Calu3 (cell line): ENCODE results near the gene VEGFB. TPM values are rescaled to one million over a fixed set of nuclear protein-coding genes. Genes with fewer than 3 reads are reported as not detected.
A peak's percentile ranks its signal among the peaks of the same experiment; 100 is the strongest.

ENCODE experiments used
- BruUV-seq: library from RNA; stranded (reverse); fragments of 400-500 nt; replicated peaks from 2 replicates; lab custom pipeline; 2021; lab: Mats Ljungman, UMichigan
- CTCF ChIA-PET: fragments of 300-600 bp; sonication (Branson Sonifier 250); formaldehyde crosslinking; loops from one replicate; lab custom pipeline; 2022; ENCODE audit warnings: antibody characterized with exemption; lab: Charles Lee
- DNase-seq: peaks from one replicate; pipeline ENCODE4 v3.0.0; 2022
- H3K27ac Mint-ChIP-seq: one replicate; pipeline ENCODE4 v1.8.0; 2022; ENCODE audit warnings: mixed read lengths; ENCODE audit not compliant: unreplicated experiment
- H3K27me3 Mint-ChIP-seq: one replicate; pipeline ENCODE4 v1.8.0; 2022; ENCODE audit warnings: mixed read lengths; ENCODE audit not compliant: unreplicated experiment
- H3K36me3 Mint-ChIP-seq: one replicate; pipeline ENCODE4 v1.8.0; 2022; ENCODE audit warnings: mild to moderate bottlenecking, moderate library complexity, mixed read lengths; ENCODE audit not compliant: insufficient read depth, unreplicated experiment
- H3K4me1 Mint-ChIP-seq: one replicate; pipeline ENCODE4 v1.8.0; 2022; ENCODE audit warnings: mild to moderate bottlenecking, low read depth, mixed read lengths; ENCODE audit not compliant: unreplicated experiment
- H3K4me3 Mint-ChIP-seq: one replicate; pipeline ENCODE4 v1.8.0; 2022; ENCODE audit warnings: mild to moderate bottlenecking, low read depth, moderate library complexity, mixed read lengths; ENCODE audit not compliant: unreplicated experiment
- H3K9me3 Mint-ChIP-seq: one replicate; pipeline ENCODE4 v1.8.0; 2022; ENCODE audit warnings: low read depth, mixed read lengths; ENCODE audit not compliant: unreplicated experiment
- CTCF ChIP-seq: fragments of 200-600 bp; IDR thresholded peaks from one replicate; pipeline ENCODE4 v1.8.0; 2022; ENCODE audit warnings: antibody characterized with exemption; ENCODE audit not compliant: unreplicated experiment
- intact Hi-C: fragments of 100-400 bp; cut with micrococcal nuclease; formaldehyde crosslinking; loops from one replicate; pipeline ENCODE4 v1.10.0; 2022; ENCODE audit not compliant: unreplicated experiment
- total RNA-seq: library from RNA; stranded (reverse); gene quantifications from 2 replicates; pipeline ENCODE4 v1.2.3, GENCODE V29; 2022

VEGFB gene
- total RNA-seq, 1 experiment from 2014 or later: 91.5 TPM

- no TSS peak for BruUV-seq
- intact Hi-C loops: no loop called here
- Mint-ChIP-seq H3K36me3 (peaks cover 93% of the 10 kb centered on the region), H3K4me3 (no peak overlapping the region), H3K4me1 (peaks cover 15% of the 10 kb centered on the region), H3K27ac (peak overlapping the region; percentile 39), H3K27me3 (no peaks in the 10 kb centered on the region), H3K9me3 (no peaks in the 10 kb centered on the region)
- no peak for TF ChIP-seq CTCF
- CTCF ChIA-PET: interaction anchor here (0.7 to 1.4 kb wide), 2 partner anchors 15 to 27 kb away, joined by 3 to 5 read pairs; no protein-coding TSS in a partner anchor
- no peak for DNase-seq
These were observed 11.3 kb upstream of the VEGFB start for GRCh38 chr11:64223001-64223651.

- Mint-ChIP-seq H3K27ac (peak overlapping the region; percentile 50), H3K4me3 (peak overlapping the region; percentile 79), H3K36me3 (peaks cover 85% of the 10 kb centered on the region), H3K9me3 (no peaks in the 10 kb centered on the region), H3K27me3 (no peaks in the 10 kb centered on the region), H3K4me1 (peaks cover 7% of the 10 kb centered on the region)
- CTCF ChIA-PET: interaction anchor here (1.1 to 1.4 kb wide), 2 partner anchors 10 to 26 kb away, joined by 3 to 4 read pairs; no protein-coding TSS in a partner anchor
- no TSS peak for BruUV-seq
- no peak for DNase-seq
- TF ChIP-seq CTCF: no peak
- intact Hi-C loops: no loop called here
These were observed 10.1 kb upstream of the VEGFB start for GRCh38 chr11:64224151-64224890.

GRCh38 chr11:64224891-64225607 lies 9.3 kb upstream of the VEGFB start:
- peak overlapping the region; percentile 79 for H3K4me3 Mint-ChIP-seq
- no TSS peak for BruUV-seq
- intact Hi-C loops: no loop called here

More at GRCh38 chr11:64224891-64225607, 9.3 kb upstream of the VEGFB start:
- CTCF ChIA-PET: interaction anchor here (0.5 to 1.1 kb wide), 2 partner anchors 26 to 78 kb away, joined by 4 to 7 read pairs; no protein-coding TSS in a partner anchor
- no peak for DNase-seq
- H3K9me3 Mint-ChIP-seq: no peaks in the 10 kb centered on the region
- no peaks in the 10 kb centered on the region for H3K27me3 Mint-ChIP-seq
- H3K4me1 Mint-ChIP-seq: peaks cover 7% of the 10 kb centered on the region
- peak overlapping the region; percentile 50 for H3K27ac Mint-ChIP-seq
- no peak for TF ChIP-seq CTCF
- H3K36me3 Mint-ChIP-seq: peaks cover 86% of the 10 kb centered on the region
